ENCODE measurements around the gene ARTN.

- TF ChIP-seq CTCF (conservative IDR thresholded peaks at IDR 0.05 in 1 of 2, IDR thresholded peaks at IDR 0.05 in 1 of 2; ENCODE audit: extremely low read depth in 1 of 2, insufficient read depth in 1 of 2, low read depth in 1 of 2, low read length in 2 of 2) (no peak), EZH2 (IDR thresholded peaks at IDR 0.05; ENCODE audit: borderline replicate concordance, low read length) (no peak)
Observed at GRCh38 chr1:43933386-43934100, at the start of gene ARTN.
